Smooth muscle cell (in vitro differentiated cells): ENCODE measurements around the gene WDFY2. TPM values are rescaled to one million over a fixed set of nuclear protein-coding genes. Genes with fewer than 3 reads are reported as not detected.

ENCODE experiments used
- DNase-seq: peaks from one replicate; lab custom pipeline; 2025; ENCODE audit not compliant: unreplicated experiment; lab: John Stamatoyannopoulos, UW
- H2AFZ ChIP-seq: fragments of 200-600 bp; sonication (generic); 2 replicates; pipeline ENCODE4 v1.6.0; 2016; ENCODE audit warnings: antibody characterized with exemption, low read depth, mild to moderate bottlenecking
- H3F3A ChIP-seq: fragments of 200-600 bp; sonication (generic); 2 replicates; pipeline ENCODE4 v1.6.0; 2017; ENCODE audit warnings: antibody characterized with exemption, low read depth
- H3K27ac ChIP-seq: fragments of 200-600 bp; sonication (generic); 2 replicates; pipeline ENCODE4 v1.5.1; 2016; ENCODE audit warnings: low read depth, mild to moderate bottlenecking
- H3K27me3 ChIP-seq: fragments of 200-600 bp; sonication (generic); 2 replicates; pipeline ENCODE4 v1.6.1; 2016; ENCODE audit warnings: low read depth, mild to moderate bottlenecking
- H3K36me3 ChIP-seq: fragments of 200-600 bp; sonication (generic); 2 replicates; pipeline ENCODE4 v1.5.1; 2016; ENCODE audit warnings: low read depth
- H3K4me1 ChIP-seq: fragments of 200-600 bp; sonication (generic); 2 replicates; pipeline ENCODE4 v1.5.1; 2016; ENCODE audit warnings: low read depth
- H3K4me2 ChIP-seq: fragments of 200-600 bp; sonication (generic); 2 replicates; pipeline ENCODE4 v1.6.0; 2016; ENCODE audit warnings: mild to moderate bottlenecking
- H3K4me3 ChIP-seq: fragments of 200-600 bp; sonication (generic); 2 replicates; pipeline ENCODE4 v1.5.1; 2016; ENCODE audit warnings: mild to moderate bottlenecking
- H3K79me2 ChIP-seq: fragments of 200-600 bp; sonication (generic); 2 replicates; pipeline ENCODE4 v1.6.0; 2016; ENCODE audit warnings: low read depth, mild to moderate bottlenecking
- H3K9ac ChIP-seq: fragments of 200-600 bp; sonication (generic); 2 replicates; pipeline ENCODE4 v1.6.0; 2016; ENCODE audit warnings: low read depth
- H3K9me3 ChIP-seq: fragments of 200-600 bp; sonication (generic); replicated peaks from 2 replicates; pipeline ENCODE4 v1.5.1; 2016; ENCODE audit warnings: low read depth
- H4K20me1 ChIP-seq: fragments of 200-600 bp; sonication (generic); 2 replicates; pipeline ENCODE4 v1.6.0; 2016; ENCODE audit warnings: low read depth
- WGBS: methylation state at CpG from one replicate; pipeline ENCODE4 v1.1.7; 2016; ENCODE audit warnings: low lambda C conversion rate; 5-methylcytosine and 5-hydroxymethylcytosine counted together
- polyA plus RNA-seq: library from polyadenylated mRNA; unstranded; fragments of >200 nt; fragmentation: Nextera tagmentation; extraction: Ambion mirVana; gene quantifications from 2 replicates; pipeline ENCODE4 v1.2.1, GENCODE V29; 2016
- total RNA-seq: library from RNA; depleted of rRNA; stranded (reverse); fragments of >200 nt; gene quantifications from 2 replicates; pipeline ENCODE4 v1.2.3, GENCODE V29; 2014
- TF ChIP-seq, protein P1 (sequence below): fragments of 200-600 bp; sonication (generic); IDR thresholded peaks from 2 replicates; pipeline ENCODE4 v1.5.1; 2017; ENCODE audit warnings: borderline replicate concordance, mild to moderate bottlenecking, antibody characterized with exemption; ENCODE audit not compliant: insufficient read depth, poor library complexity, severe bottlenecking

The WDFY2 gene
- total and polyA plus RNA-seq, 2 experiments from 2014 or later = 6.6 to 13.7 TPM

GRCh38 chr13:51596541-51596940 is 12.3 kb downstream of the WDFY2 start:
- TF ChIP-seq, protein P1, sequence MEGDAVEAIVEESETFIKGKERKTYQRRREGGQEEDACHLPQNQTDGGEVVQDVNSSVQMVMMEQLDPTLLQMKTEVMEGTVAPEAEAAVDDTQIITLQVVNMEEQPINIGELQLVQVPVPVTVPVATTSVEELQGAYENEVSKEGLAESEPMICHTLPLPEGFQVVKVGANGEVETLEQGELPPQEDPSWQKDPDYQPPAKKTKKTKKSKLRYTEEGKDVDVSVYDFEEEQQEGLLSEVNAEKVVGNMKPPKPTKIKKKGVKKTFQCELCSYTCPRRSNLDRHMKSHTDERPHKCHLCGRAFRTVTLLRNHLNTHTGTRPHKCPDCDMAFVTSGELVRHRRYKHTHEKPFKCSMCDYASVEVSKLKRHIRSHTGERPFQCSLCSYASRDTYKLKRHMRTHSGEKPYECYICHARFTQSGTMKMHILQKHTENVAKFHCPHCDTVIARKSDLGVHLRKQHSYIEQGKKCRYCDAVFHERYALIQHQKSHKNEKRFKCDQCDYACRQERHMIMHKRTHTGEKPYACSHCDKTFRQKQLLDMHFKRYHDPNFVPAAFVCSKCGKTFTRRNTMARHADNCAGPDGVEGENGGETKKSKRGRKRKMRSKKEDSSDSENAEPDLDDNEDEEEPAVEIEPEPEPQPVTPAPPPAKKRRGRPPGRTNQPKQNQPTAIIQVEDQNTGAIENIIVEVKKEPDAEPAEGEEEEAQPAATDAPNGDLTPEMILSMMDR = no peak
- DNase-seq = no peak
- no peaks in the 10 kb centered on the region for H3K36me3 ChIP-seq
- H2AFZ ChIP-seq = no peak overlapping the region
- H3F3A ChIP-seq = no peaks in the 10 kb centered on the region
- peaks cover 30% of the 10 kb centered on the region for H4K20me1 ChIP-seq
- peaks cover 68% of the 10 kb centered on the region for H3K79me2 ChIP-seq
- no peak overlapping the region for H3K27ac ChIP-seq
- H3K4me2 ChIP-seq = no peak overlapping the region
- no peak overlapping the region for H3K4me3 ChIP-seq
- no peaks in the 10 kb centered on the region for H3K9me3 ChIP-seq
- H3K27me3 ChIP-seq = no peaks in the 10 kb centered on the region
- 46% methylated on average over 2 of the region's 2 CpGs for WGBS
- H3K4me1 ChIP-seq = peaks cover 19% of the 10 kb centered on the region
- no peak overlapping the region for H3K9ac ChIP-seq

GRCh38 chr13:51599444-51600176 is 15.3 kb downstream of the WDFY2 start:
- no peak overlapping the region for H3K4me2 ChIP-seq

GRCh38 chr13:51600703-51601102 is 16.4 kb downstream of the WDFY2 start:
- no peak for DNase-seq
- no peak overlapping the region for H3K9ac ChIP-seq
- H3K9me3 ChIP-seq = no peaks in the 10 kb centered on the region
- H3K79me2 ChIP-seq = peaks cover 45% of the 10 kb centered on the region
- H3K4me1 ChIP-seq = peaks cover 14% of the 10 kb centered on the region
- no peak overlapping the region for H3K27ac ChIP-seq
- TF ChIP-seq, protein P1 = no peak
- H3K27me3 ChIP-seq = no peaks in the 10 kb centered on the region
- no peaks in the 10 kb centered on the region for H3F3A ChIP-seq
- H3K4me2 ChIP-seq = no peak overlapping the region
- peaks cover 32% of the 10 kb centered on the region for H4K20me1 ChIP-seq
- no peak overlapping the region for H3K4me3 ChIP-seq
- 97% methylated on average over 3 of the region's 3 CpGs for WGBS
- no peaks in the 10 kb centered on the region for H3K36me3 ChIP-seq
- no peak overlapping the region for H2AFZ ChIP-seq

More at GRCh38 chr13:51599444-51600176, 15.3 kb downstream of the WDFY2 start:
- H3K79me2 ChIP-seq = peaks cover 55% of the 10 kb centered on the region
- TF ChIP-seq, protein P1 = no peak
- H3K9ac ChIP-seq = no peak overlapping the region
- peaks cover 37% of the 10 kb centered on the region for H4K20me1 ChIP-seq
- H3F3A ChIP-seq = no peaks in the 10 kb centered on the region
- no peaks in the 10 kb centered on the region for H3K36me3 ChIP-seq
- H3K27ac ChIP-seq = no peak overlapping the region
- no peak overlapping the region for H3K4me3 ChIP-seq
- no peak for DNase-seq
- H2AFZ ChIP-seq = no peak overlapping the region
- peaks cover 16% of the 10 kb centered on the region for H3K4me1 ChIP-seq
- H3K27me3 ChIP-seq = no peaks in the 10 kb centered on the region
- H3K9me3 ChIP-seq = no peaks in the 10 kb centered on the region
